ENCODE results near the gene KATNAL2. TPM values are rescaled to one million over a fixed set of nuclear protein-coding genes. Genes with fewer than 3 reads are reported as not detected.

KATNAL2 gene
- total RNA-seq, 1 donor from 2014 or later = 3.0 TPM

- no peak within 1 kb of the TSS for H3K27ac ChIP-seq (ENCODE audit: low read depth, low read length)
- H3K36me3 ChIP-seq (ENCODE audit: insufficient read depth, low read length) = no peaks in the 10 kb centered on the region
- no peaks in the 10 kb centered on the region for H3K27me3 ChIP-seq (ENCODE audit: insufficient read depth, low read length)
- no peak within 1 kb of the TSS for H3K9ac ChIP-seq (ENCODE audit: low read length)
- no peak for FAIRE-seq
- peaks cover 13% of the 10 kb centered on the region for H3K27me3 Mint-ChIP-seq (ENCODE audit: low read depth, unreplicated experiment)
- H4K20me1 ChIP-seq (ENCODE audit: insufficient read depth, low read length) = no peaks in the 10 kb centered on the region
- H3K9me3 ChIP-seq (ENCODE audit: insufficient read depth, low read depth, low read length) = no peaks in the 10 kb centered on the region
- no peaks in the 10 kb centered on the region for H3K9me3 Mint-ChIP-seq (ENCODE audit: unreplicated experiment)
- no peak within 1 kb of the TSS for H3K4me3 ChIP-seq (ENCODE audit: insufficient read depth, low read depth, low read length)
- TF ChIP-seq EZH2 (IDR thresholded peaks at IDR 0.05; ENCODE audit: insufficient read depth, low read length) = no peak
- TF ChIP-seq CTCF (IDR thresholded peaks at IDR 0.05; ENCODE audit: insufficient read depth, low read depth, low read length) = no peak
- H3K27ac Mint-ChIP-seq (ENCODE audit: unreplicated experiment) = no peak within 1 kb of the TSS
- no peak for DNase-seq (ENCODE audit: low read depth)
- no peak within 1 kb of the TSS for H3K4me3 Mint-ChIP-seq (ENCODE audit: unreplicated experiment)
- H3K79me2 ChIP-seq (ENCODE audit: insufficient read depth, low read length) = no peaks in the 10 kb centered on the region
- H3K4me1 Mint-ChIP-seq (ENCODE audit: low read depth, unreplicated experiment) = no peaks in the 10 kb centered on the region
- no peak within 1 kb of the TSS for H3K4me2 ChIP-seq (ENCODE audit: low read length)
- no peaks in the 10 kb centered on the region for H3K4me1 ChIP-seq (ENCODE audit: insufficient read depth, low read length)
- H3K36me3 Mint-ChIP-seq (ENCODE audit: low read depth, unreplicated experiment) = peaks cover 2% of the 10 kb centered on the region
- no peak within 1 kb of the TSS for H2AFZ ChIP-seq (ENCODE audit: low read depth, low read length)
Observed at GRCh38 chr18:47035156-47035671, 117.8 kb downstream of the KATNAL2 start, which contains the start of gene ELOA2. TSS of gene ELOA2 (minus strand) at chr18:47035621. CDS start at chr18:47035264, 357 bp downstream.

- H3K4me3 Mint-ChIP-seq (ENCODE audit: unreplicated experiment) = no peak overlapping the region
- FAIRE-seq (no peak), DNase-seq (ENCODE audit: low read depth) (peak; percentile 4)
- Histone ChIP-seq H3K4me1 (ENCODE audit: insufficient read depth, low read length) (no peaks in the 10 kb centered on the region), H3K9me3 (ENCODE audit: insufficient read depth, low read depth, low read length) (no peaks in the 10 kb centered on the region), H3K27me3 (ENCODE audit: insufficient read depth, low read length) (no peaks in the 10 kb centered on the region), H3K79me2 (ENCODE audit: insufficient read depth, low read length) (no peaks in the 10 kb centered on the region), H3K9ac (ENCODE audit: low read length) (no peak overlapping the region), H3K36me3 (ENCODE audit: insufficient read depth, low read length) (no peaks in the 10 kb centered on the region), H3K4me3 (ENCODE audit: insufficient read depth, low read depth, low read length) (no peak overlapping the region), H3K4me2 (ENCODE audit: low read length) (no peak overlapping the region), H3K27ac (ENCODE audit: low read depth, low read length) (no peak overlapping the region), H2AFZ (ENCODE audit: low read depth, low read length) (no peak overlapping the region), H4K20me1 (ENCODE audit: insufficient read depth, low read length) (no peaks in the 10 kb centered on the region)
- peaks cover 12% of the 10 kb centered on the region for H3K27me3 Mint-ChIP-seq (ENCODE audit: low read depth, unreplicated experiment)
- H3K4me1 Mint-ChIP-seq (ENCODE audit: low read depth, unreplicated experiment) = no peaks in the 10 kb centered on the region
- peak; percentile 41 for TF ChIP-seq CTCF (IDR thresholded peaks at IDR 0.05; ENCODE audit: insufficient read depth, low read depth, low read length)
- no peak for TF ChIP-seq EZH2 (IDR thresholded peaks at IDR 0.05; ENCODE audit: insufficient read depth, low read length)
- H3K9me3 Mint-ChIP-seq (ENCODE audit: unreplicated experiment) = no peaks in the 10 kb centered on the region
- peaks cover 2% of the 10 kb centered on the region for H3K36me3 Mint-ChIP-seq (ENCODE audit: low read depth, unreplicated experiment)
- H3K27ac Mint-ChIP-seq (ENCODE audit: unreplicated experiment) = no peak overlapping the region
Observed at GRCh38 chr18:47036298-47036874, 119.0 kb downstream of the KATNAL2 start.

GRCh38 chr18:47036927-47037578 is 119.7 kb downstream of the KATNAL2 start:
- Histone ChIP-seq H3K79me2 (ENCODE audit: insufficient read depth, low read length) (no peaks in the 10 kb centered on the region), H3K36me3 (ENCODE audit: insufficient read depth, low read length) (no peaks in the 10 kb centered on the region), H3K27me3 (ENCODE audit: insufficient read depth, low read length) (no peaks in the 10 kb centered on the region), H3K4me1 (ENCODE audit: insufficient read depth, low read length) (no peaks in the 10 kb centered on the region), H3K9me3 (ENCODE audit: insufficient read depth, low read depth, low read length) (no peaks in the 10 kb centered on the region), H3K4me2 (ENCODE audit: low read length) (no peak overlapping the region), H3K9ac (ENCODE audit: low read length) (no peak overlapping the region), H4K20me1 (ENCODE audit: insufficient read depth, low read length) (no peaks in the 10 kb centered on the region), H2AFZ (ENCODE audit: low read depth, low read length) (no peak overlapping the region), H3K27ac (ENCODE audit: low read depth, low read length) (no peak overlapping the region), H3K4me3 (ENCODE audit: insufficient read depth, low read depth, low read length) (no peak overlapping the region)
- Mint-ChIP-seq H3K36me3 (ENCODE audit: low read depth, unreplicated experiment) (peaks cover 2% of the 10 kb centered on the region), H3K4me3 (ENCODE audit: unreplicated experiment) (no peak overlapping the region), H3K9me3 (ENCODE audit: unreplicated experiment) (no peaks in the 10 kb centered on the region), H3K4me1 (ENCODE audit: low read depth, unreplicated experiment) (no peaks in the 10 kb centered on the region), H3K27me3 (ENCODE audit: low read depth, unreplicated experiment) (peaks cover 8% of the 10 kb centered on the region), H3K27ac (ENCODE audit: unreplicated experiment) (no peak overlapping the region)
- DNase-seq (ENCODE audit: low read depth) = no peak
- TF ChIP-seq EZH2 (IDR thresholded peaks at IDR 0.05; ENCODE audit: insufficient read depth, low read length) (no peak), CTCF (IDR thresholded peaks at IDR 0.05; ENCODE audit: insufficient read depth, low read depth, low read length) (no peak)
- no peak for FAIRE-seq
